Astrocyte (in vitro differentiated cells and primary cell): Measurements from ENCODE around the gene HLTF. TPM values are rescaled to one million over a fixed set of nuclear protein-coding genes. Genes with fewer than 3 reads are reported as not detected.

ENCODE experiments used
- DNase-seq: peaks from one replicate; pipeline ENCODE4 v3.0.0-alpha.2; 2010; ENCODE audit warnings: low read depth
- FAIRE-seq: peaks from 2 replicates; lab custom pipeline; 2011; peaks lifted over from hg19 to GRCh38; lab: Jason Lieb, UNC
- H2AFZ ChIP-seq: 2 replicates; pipeline ENCODE4 v1.6.0; 2012; ENCODE audit warnings: low read depth, low read length, inconsistent platforms
- H3K27ac ChIP-seq: 2 replicates; pipeline ENCODE4 v1.5.1; 2011; ENCODE audit warnings: low read depth, low read length, inconsistent platforms
- H3K27me3 ChIP-seq: 2 replicates; pipeline ENCODE4 v1.6.0; 2011; ENCODE audit warnings: low read length, inconsistent platforms; ENCODE audit not compliant: insufficient read depth
- H3K36me3 ChIP-seq: 2 replicates; pipeline ENCODE4 v1.5.1; 2011; ENCODE audit warnings: low read length, inconsistent platforms; ENCODE audit not compliant: insufficient read depth
- H3K4me1 ChIP-seq: 2 replicates; pipeline ENCODE4 v1.5.1; 2011; ENCODE audit warnings: low read length, inconsistent platforms; ENCODE audit not compliant: insufficient read depth
- H3K4me2 ChIP-seq: 2 replicates; pipeline ENCODE4 v1.6.0; 2012; ENCODE audit warnings: low read length, inconsistent platforms
- H3K4me3 ChIP-seq: 2 replicates; pipeline ENCODE4 v1.5.1; 2011; ENCODE audit warnings: low read depth, mild to moderate bottlenecking, low read length, inconsistent platforms; ENCODE audit not compliant: insufficient read depth
- H3K79me2 ChIP-seq: 2 replicates; pipeline ENCODE4 v1.6.0; 2012; ENCODE audit warnings: mild to moderate bottlenecking, low read length, inconsistent platforms; ENCODE audit not compliant: insufficient read depth
- H3K9ac ChIP-seq: 2 replicates; pipeline ENCODE4 v1.6.0; 2012; ENCODE audit warnings: mild to moderate bottlenecking, low read length, inconsistent platforms
- H3K9me3 ChIP-seq: 2 replicates; pipeline ENCODE4 v1.5.1; 2012; ENCODE audit warnings: low read depth, mild to moderate bottlenecking, low read length, inconsistent platforms; ENCODE audit not compliant: insufficient read depth
- H4K20me1 ChIP-seq: 2 replicates; pipeline ENCODE4 v1.6.0; 2012; ENCODE audit warnings: low read length, inconsistent platforms; ENCODE audit not compliant: insufficient read depth
- H3K27ac Mint-ChIP-seq: one replicate; pipeline ENCODE4 v1.8.0; 2021; ENCODE audit warnings: mild to moderate bottlenecking, mixed read lengths; ENCODE audit not compliant: unreplicated experiment
- H3K27me3 Mint-ChIP-seq: one replicate; pipeline ENCODE4 v1.8.0; 2021; ENCODE audit warnings: low read depth, mixed read lengths; ENCODE audit not compliant: unreplicated experiment
- H3K36me3 Mint-ChIP-seq: one replicate; pipeline ENCODE4 v1.8.0; 2021; ENCODE audit warnings: low read depth, mixed read lengths; ENCODE audit not compliant: unreplicated experiment
- H3K4me1 Mint-ChIP-seq: one replicate; pipeline ENCODE4 v1.8.0; 2021; ENCODE audit warnings: low read depth, mixed read lengths; ENCODE audit not compliant: unreplicated experiment
- H3K4me3 Mint-ChIP-seq: one replicate; pipeline ENCODE4 v1.8.0; 2021; ENCODE audit warnings: mild to moderate bottlenecking, moderate library complexity, mixed read lengths; ENCODE audit not compliant: unreplicated experiment
- H3K9me3 Mint-ChIP-seq: one replicate; pipeline ENCODE4 v1.8.0; 2021; ENCODE audit warnings: mild to moderate bottlenecking, mixed read lengths; ENCODE audit not compliant: unreplicated experiment
- EZH2 ChIP-seq: IDR thresholded peaks from 2 replicates; pipeline ENCODE4 v1.6.1; 2012; ENCODE audit warnings: mild to moderate bottlenecking, low read length, inconsistent platforms; ENCODE audit not compliant: insufficient read depth
- total RNA-seq: library from RNA; stranded (reverse); gene quantifications from 2 replicates; pipeline ENCODE4 v1.2.1, GENCODE V29; 2021
- TF ChIP-seq, protein P1 (sequence below): IDR thresholded peaks from 2 replicates; pipeline ENCODE4 v1.5.1; 2011; ENCODE audit warnings: low read depth, mild to moderate bottlenecking, inconsistent platforms, low read length, moderate library complexity; ENCODE audit not compliant: insufficient read depth

The HLTF gene
- total RNA-seq, 1 donor from 2014 or later: 19.5 TPM

DNA sequence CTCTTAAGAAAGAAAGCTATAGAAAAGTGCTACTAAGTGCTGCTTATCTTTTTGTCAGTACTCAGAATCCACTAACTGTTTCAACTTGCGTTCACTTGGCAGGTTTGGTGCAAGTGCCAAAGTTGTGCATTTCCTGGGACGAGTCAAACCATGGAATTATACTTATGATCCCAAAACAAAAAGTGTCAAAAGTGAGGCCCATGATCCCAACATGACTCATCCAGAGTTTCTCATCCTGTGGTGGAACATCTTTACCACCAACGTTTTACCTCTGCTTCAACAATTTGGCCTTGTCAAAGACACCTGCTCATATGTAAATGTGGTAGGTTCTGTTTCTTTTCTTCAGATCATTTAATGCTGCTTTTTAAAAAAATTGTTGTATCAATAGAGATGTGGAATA is 62.4 kb downstream of the HLTF start:
- peaks cover 15% of the 10 kb centered on the region for H3K9me3 Mint-ChIP-seq
- no peaks in the 10 kb centered on the region for H3K27me3 Mint-ChIP-seq
- H3K4me1 Mint-ChIP-seq: peaks cover 9% of the 10 kb centered on the region
- H3K27ac ChIP-seq: no peak overlapping the region
- no peak overlapping the region for H3K4me2 ChIP-seq
- H4K20me1 ChIP-seq: no peaks in the 10 kb centered on the region
- H2AFZ ChIP-seq: no peak overlapping the region
- peaks cover 19% of the 10 kb centered on the region for H3K36me3 Mint-ChIP-seq
- no peak overlapping the region for H3K27ac Mint-ChIP-seq
- no peaks in the 10 kb centered on the region for H3K9me3 ChIP-seq
- FAIRE-seq: no peak
- peaks cover 15% of the 10 kb centered on the region for H3K4me1 ChIP-seq
- no peak for DNase-seq
- H3K9ac ChIP-seq: no peak overlapping the region
- no peak overlapping the region for H3K4me3 ChIP-seq
- H3K27me3 ChIP-seq: no peaks in the 10 kb centered on the region
- H3K79me2 ChIP-seq: no peaks in the 10 kb centered on the region
- H3K4me3 Mint-ChIP-seq: no peak overlapping the region
- H3K36me3 ChIP-seq: peaks cover 20% of the 10 kb centered on the region
- TF ChIP-seq, protein P1, sequence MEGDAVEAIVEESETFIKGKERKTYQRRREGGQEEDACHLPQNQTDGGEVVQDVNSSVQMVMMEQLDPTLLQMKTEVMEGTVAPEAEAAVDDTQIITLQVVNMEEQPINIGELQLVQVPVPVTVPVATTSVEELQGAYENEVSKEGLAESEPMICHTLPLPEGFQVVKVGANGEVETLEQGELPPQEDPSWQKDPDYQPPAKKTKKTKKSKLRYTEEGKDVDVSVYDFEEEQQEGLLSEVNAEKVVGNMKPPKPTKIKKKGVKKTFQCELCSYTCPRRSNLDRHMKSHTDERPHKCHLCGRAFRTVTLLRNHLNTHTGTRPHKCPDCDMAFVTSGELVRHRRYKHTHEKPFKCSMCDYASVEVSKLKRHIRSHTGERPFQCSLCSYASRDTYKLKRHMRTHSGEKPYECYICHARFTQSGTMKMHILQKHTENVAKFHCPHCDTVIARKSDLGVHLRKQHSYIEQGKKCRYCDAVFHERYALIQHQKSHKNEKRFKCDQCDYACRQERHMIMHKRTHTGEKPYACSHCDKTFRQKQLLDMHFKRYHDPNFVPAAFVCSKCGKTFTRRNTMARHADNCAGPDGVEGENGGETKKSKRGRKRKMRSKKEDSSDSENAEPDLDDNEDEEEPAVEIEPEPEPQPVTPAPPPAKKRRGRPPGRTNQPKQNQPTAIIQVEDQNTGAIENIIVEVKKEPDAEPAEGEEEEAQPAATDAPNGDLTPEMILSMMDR: no peak
- TF ChIP-seq EZH2: no peak

DNA sequence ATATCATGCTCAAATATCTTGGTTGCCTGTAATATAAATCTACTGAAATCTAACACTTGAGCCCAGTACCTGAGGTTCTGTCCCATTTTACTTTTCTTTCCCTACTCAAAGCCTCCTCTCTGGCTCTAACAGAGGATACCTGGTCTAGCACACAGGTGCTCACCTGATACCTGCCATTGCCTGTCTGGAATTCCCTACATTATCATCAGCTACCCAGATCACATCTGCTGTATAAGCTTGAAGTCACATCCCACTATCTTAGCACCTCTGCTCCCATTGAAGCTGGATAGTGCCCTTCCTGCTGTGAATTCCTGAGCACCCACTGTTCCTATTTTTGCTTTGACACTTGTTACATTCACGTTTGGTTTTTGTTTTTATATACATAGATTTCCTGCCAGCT is 64.5 kb downstream of the HLTF start:
- Histone ChIP-seq H3K4me1 (peaks cover 29% of the 10 kb centered on the region), H2AFZ (no peak overlapping the region), H3K9ac (no peak overlapping the region), H3K27me3 (no peaks in the 10 kb centered on the region), H3K4me2 (no peak overlapping the region), H3K79me2 (no peaks in the 10 kb centered on the region), H3K36me3 (peaks cover 20% of the 10 kb centered on the region), H4K20me1 (no peaks in the 10 kb centered on the region), H3K27ac (no peak overlapping the region), H3K9me3 (no peaks in the 10 kb centered on the region), H3K4me3 (no peak overlapping the region)
- H3K27me3 Mint-ChIP-seq: no peaks in the 10 kb centered on the region
- peaks cover 19% of the 10 kb centered on the region for H3K36me3 Mint-ChIP-seq
- H3K4me1 Mint-ChIP-seq: peaks cover 17% of the 10 kb centered on the region
- H3K4me3 Mint-ChIP-seq: no peak overlapping the region
- DNase-seq: no peak
- H3K27ac Mint-ChIP-seq: no peak overlapping the region
- FAIRE-seq: no peak
- H3K9me3 Mint-ChIP-seq: peaks cover 15% of the 10 kb centered on the region
- TF ChIP-seq EZH2: no peak
- TF ChIP-seq, protein P1: no peak

DNA sequence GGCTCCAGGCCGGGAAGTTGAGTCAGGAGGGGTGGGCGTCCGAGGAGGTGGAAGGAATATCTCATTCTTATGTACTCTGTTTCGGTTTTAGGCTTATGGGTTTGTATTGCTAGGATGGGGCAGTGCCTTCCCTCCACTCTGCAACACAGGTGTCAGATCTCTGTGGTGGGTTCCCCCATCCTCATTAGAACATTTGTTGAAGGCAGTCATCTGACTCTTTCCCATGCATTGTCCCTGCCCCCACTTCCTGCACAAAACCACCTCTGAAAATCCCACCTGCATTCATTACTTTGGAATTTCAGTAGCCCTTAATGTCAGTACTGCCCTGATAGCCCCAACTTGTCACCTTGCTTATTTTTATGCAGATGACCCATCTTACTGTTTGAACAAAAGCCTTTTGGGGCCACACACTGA is 65.5 kb downstream of the HLTF start:
- H3K4me2 ChIP-seq: no peak overlapping the region
- no peak overlapping the region for H3K27ac Mint-ChIP-seq

More for the DNA sequence above, 65.5 kb downstream of the HLTF start:
- H3K27me3 Mint-ChIP-seq: no peaks in the 10 kb centered on the region
- Histone ChIP-seq H3K79me2 (no peaks in the 10 kb centered on the region), H3K27me3 (no peaks in the 10 kb centered on the region), H3K9ac (no peak overlapping the region), H3K36me3 (peaks cover 16% of the 10 kb centered on the region), H3K4me1 (peaks cover 37% of the 10 kb centered on the region), H2AFZ (no peak overlapping the region), H3K9me3 (no peaks in the 10 kb centered on the region), H3K27ac (no peak overlapping the region), H3K4me3 (no peak overlapping the region), H4K20me1 (no peaks in the 10 kb centered on the region)
- peaks cover 15% of the 10 kb centered on the region for H3K9me3 Mint-ChIP-seq
- peaks cover 23% of the 10 kb centered on the region for H3K4me1 Mint-ChIP-seq
- TF ChIP-seq, protein P1: no peak
- no peak for TF ChIP-seq EZH2
- no peak overlapping the region for H3K4me3 Mint-ChIP-seq
- no peak for DNase-seq
- H3K36me3 Mint-ChIP-seq: peaks cover 15% of the 10 kb centered on the region
- no peak for FAIRE-seq
